ENCODE measurements around the gene SULT1E1.
A peak's percentile ranks its signal among the peaks of the same experiment; 100 is the strongest.
"Not testable (repeated sequence)": the region's sequence is repeated elsewhere in the genome, so short reads cannot be mapped to it uniquely, and the experiment has no call there.

Gene SULT1E1

GRCh38 chr4:69843301-69843700 lies 16.6 kb downstream of the SULT1E1 start:
- no peak for DNase-seq (ENCODE audit: low read depth in 2 of 2)

- no peak for DNase-seq (ENCODE audit: low read depth in 2 of 2)
Measured at GRCh38 chr4:69838977-69839376, 21.0 kb downstream of the SULT1E1 start.

GRCh38 chr4:69836287-69836686 lies 23.7 kb downstream of the SULT1E1 start:
- DNase-seq (ENCODE audit: low read depth in 2 of 2), result no peak

- no peak for DNase-seq (ENCODE audit: low read depth in 2 of 2)
Measured at GRCh38 chr4:69835766-69836165, 24.2 kb downstream of the SULT1E1 start.

GRCh38 chr4:69833251-69833650 lies 26.7 kb downstream of the SULT1E1 start:
- DNase-seq (ENCODE audit: low read depth in 2 of 2), result no peak

- no peak for DNase-seq (ENCODE audit: low read depth in 2 of 2)
Measured at GRCh38 chr4:69832326-69833030, 27.5 kb downstream of the SULT1E1 start.

GRCh38 chr4:69831646-69832325 lies 28.2 kb downstream of the SULT1E1 start:
- DNase-seq (ENCODE audit: low read depth in 2 of 2), result no peak

GRCh38 chr4:69831270-69831627 lies 28.7 kb downstream of the SULT1E1 start:
- DNase-seq (ENCODE audit: low read depth in 2 of 2), result no peak

GRCh38 chr4:69830560-69831269 lies 29.2 kb downstream of the SULT1E1 start:
- no peak for DNase-seq (ENCODE audit: low read depth in 2 of 2)

- no peak for DNase-seq (ENCODE audit: low read depth in 2 of 2)
Measured at GRCh38 chr4:69830192-69830559, 29.8 kb downstream of the SULT1E1 start.

GRCh38 chr4:69829678-69830077 lies 30.3 kb downstream of the SULT1E1 start:
- DNase-seq (ENCODE audit: low read depth in 2 of 2), result no peak

- no peak for DNase-seq (ENCODE audit: low read depth in 2 of 2)
Measured at GRCh38 chr4:69828828-69829227, 31.1 kb downstream of the SULT1E1 start.

GRCh38 chr4:69825056-69825455 lies 34.9 kb downstream of the SULT1E1 start:
- DNase-seq (ENCODE audit: low read depth in 2 of 2), result not testable (repeated sequence)

- peak; percentile 18 to 25 for DNase-seq (ENCODE audit: low read depth in 2 of 2)
Measured at GRCh38 chr4:69823481-69824186, 36.3 kb downstream of the SULT1E1 start.

- DNase-seq (ENCODE audit: low read depth in 2 of 2), result no peak
Measured at GRCh38 chr4:69823048-69823447, 36.9 kb downstream of the SULT1E1 start.

- no peak for DNase-seq (ENCODE audit: low read depth in 2 of 2)
Measured at GRCh38 chr4:69822198-69822597, 37.7 kb downstream of the SULT1E1 start.

- no peak for DNase-seq (ENCODE audit: low read depth in 2 of 2)
Measured at GRCh38 chr4:69818060-69818639, 41.8 kb downstream of the SULT1E1 start.

- no peak for DNase-seq (ENCODE audit: low read depth in 2 of 2)
Measured at GRCh38 chr4:69816236-69816635, 43.7 kb downstream of the SULT1E1 start.

GRCh38 chr4:69813628-69814027 lies 46.3 kb downstream of the SULT1E1 start:
- no peak for DNase-seq (ENCODE audit: low read depth in 2 of 2)

GRCh38 chr4:69811166-69811565 lies 48.8 kb downstream of the SULT1E1 start:
- DNase-seq (ENCODE audit: low read depth in 2 of 2), result no peak

GRCh38 chr4:69800599-69800998 lies 59.3 kb downstream of the SULT1E1 start:
- no peak for DNase-seq (ENCODE audit: low read depth in 2 of 2)

GRCh38 chr4:69799337-69799736 lies 60.6 kb downstream of the SULT1E1 start:
- DNase-seq (ENCODE audit: low read depth in 2 of 2), result no peak
